T-helper 9 cell (primary cell): ENCODE data around the gene LUC7L.
"Not testable (repeated sequence)": the region's sequence is repeated elsewhere in the genome, so short reads cannot be mapped to it uniquely, and the experiment has no call there.

Experiments
- DNase-seq: peaks from one replicate; pipeline ENCODE4 v3.0.0-alpha.2; 2020

The LUC7L gene

DNA sequence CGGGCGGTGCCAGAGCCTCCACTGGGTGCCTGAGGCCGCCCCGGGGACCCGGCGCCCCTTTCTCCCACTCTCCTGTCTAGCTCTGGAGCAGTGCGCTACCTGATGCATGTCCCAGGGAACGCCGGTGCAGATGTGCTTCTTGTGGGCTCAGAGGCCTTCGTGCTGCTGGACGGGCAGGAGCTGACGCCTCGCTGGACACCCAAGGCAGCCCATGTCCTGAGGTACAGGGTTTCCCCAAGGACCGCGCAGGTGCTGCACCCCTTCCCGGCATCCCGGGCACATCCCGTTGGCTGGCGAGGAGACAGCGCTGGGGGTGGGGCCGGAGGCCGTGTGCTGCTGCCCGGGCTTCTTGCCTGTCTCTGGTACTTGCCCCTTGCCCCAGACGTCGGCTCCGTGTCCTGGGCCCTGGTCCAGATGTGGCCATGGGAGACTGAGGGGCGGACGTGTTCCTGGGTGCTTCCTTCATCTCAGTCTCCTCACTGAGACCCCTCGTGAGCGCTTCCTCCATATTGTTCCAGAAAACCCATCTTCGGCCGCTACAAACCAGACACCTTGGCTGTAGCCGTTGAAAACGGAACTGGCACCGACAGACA is 34.0 kb upstream of the LUC7L start:
- DNase-seq = no peak

GRCh38 chr16:262121-262745 is 33.0 kb upstream of the LUC7L start:
- DNase-seq = no peak

DNA sequence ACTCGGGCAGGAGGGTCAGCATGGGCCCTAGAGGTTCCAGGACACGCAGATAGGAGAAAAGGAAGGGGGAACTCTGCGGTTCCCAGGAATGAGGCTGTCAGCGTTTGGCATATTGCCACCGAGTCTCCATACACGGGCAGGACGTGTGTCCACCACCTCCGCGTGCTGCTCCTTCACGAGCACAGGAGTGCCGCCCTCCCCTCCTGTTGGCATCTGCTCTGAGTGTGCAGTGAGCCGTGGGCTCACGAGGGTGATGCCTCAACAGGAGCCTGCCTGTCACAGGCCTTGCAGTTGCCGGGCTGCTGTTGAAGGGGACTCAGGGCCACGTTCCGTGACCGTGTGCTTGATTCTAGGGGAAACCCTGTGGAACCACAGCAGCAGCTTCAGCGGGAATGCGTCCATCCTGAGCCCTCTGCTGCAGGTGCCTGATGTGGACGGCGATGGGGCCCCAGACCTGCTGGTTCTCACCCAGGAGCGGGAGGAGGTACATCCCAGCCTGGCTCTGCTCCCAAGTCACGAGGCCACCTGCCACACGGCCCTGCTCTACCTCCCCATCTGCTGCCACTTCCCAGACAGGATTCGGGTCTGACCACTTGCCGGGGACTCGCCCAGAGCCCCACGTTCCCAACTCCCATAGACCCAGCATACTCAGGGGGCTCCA is 31.9 kb upstream of the LUC7L start:
- DNase-seq = no peak

DNA sequence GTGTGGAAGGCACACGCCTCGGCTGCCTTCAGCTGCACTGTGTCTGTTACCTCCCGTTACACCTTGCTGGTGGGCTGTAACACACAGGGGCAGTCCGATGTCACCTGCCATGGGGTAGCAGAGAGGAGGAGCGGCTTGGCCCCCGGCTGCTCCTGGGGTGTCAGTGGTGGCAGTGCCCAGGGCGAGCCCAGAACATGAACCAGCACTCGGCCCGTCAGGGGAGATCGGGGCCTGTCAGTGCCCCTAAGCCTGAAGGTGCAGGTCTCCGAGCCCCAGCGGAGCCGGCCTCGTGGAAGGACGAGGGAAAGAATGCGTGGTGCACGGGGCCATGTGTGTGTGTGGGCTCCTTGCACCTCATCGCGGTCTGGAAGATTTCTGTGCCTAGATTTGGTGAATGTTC is 31.1 kb upstream of the LUC7L start:
- no peak for DNase-seq

DNA sequence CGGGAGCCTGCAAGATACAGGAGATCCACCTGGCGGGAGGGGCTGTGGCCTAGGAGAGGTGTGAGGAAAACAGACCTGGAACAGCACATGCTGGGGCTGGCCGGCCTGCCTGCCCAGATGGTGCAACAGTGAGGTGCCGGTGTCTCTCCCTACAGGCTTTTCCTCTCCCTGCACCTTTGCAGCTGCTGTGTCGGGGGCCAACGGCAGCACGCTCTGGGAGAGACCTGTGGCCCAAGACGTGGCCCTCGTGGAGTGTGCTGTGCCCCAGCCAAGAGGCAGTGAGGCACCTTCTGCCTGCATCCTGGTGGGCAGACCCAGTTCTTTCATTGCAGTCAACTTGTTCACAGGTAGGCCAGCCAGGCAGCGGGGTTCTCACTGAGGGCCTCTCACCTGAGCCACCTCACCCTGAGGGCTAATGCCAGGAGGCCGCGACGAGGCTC is 30.6 kb upstream of the LUC7L start:
- no peak for DNase-seq

- no peak for DNase-seq
Measured at GRCh38 chr16:259226-259625, 30.0 kb upstream of the LUC7L start.

- not testable (repeated sequence) for DNase-seq
Measured at GRCh38 chr16:258091-258490, 28.8 kb upstream of the LUC7L start.

- no peak for DNase-seq
Measured at GRCh38 chr16:255183-255582, 25.9 kb upstream of the LUC7L start.

GRCh38 chr16:254461-254860 is 25.2 kb upstream of the LUC7L start:
- DNase-seq = no peak

GRCh38 chr16:253833-254232 is 24.6 kb upstream of the LUC7L start:
- no peak for DNase-seq

GRCh38 chr16:252366-253337 is 23.4 kb upstream of the LUC7L start:
- DNase-seq = no peak

DNA sequence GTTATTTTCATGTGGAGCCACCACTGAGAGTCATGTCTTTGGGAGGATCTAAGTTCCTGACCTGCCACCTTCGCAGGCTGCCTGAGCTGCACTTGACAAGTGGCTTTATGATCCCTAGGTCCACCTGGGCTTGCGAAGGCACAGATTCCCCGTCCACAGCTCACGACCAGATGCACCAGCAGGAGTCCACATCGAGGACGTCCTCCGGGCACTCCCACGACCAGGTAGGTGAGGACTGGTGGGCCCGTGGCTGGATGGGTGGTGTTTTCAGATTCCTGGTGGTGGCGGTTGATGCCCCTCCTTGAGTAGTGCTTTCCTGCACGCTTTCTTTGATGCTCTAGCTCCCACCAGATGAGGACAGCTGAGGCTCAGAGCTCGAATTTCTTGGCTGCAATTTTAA is 20.2 kb upstream of the LUC7L start:
- no peak for DNase-seq

GRCh38 chr16:247027-247426 is 17.8 kb upstream of the LUC7L start:
- DNase-seq = no peak

GRCh38 chr16:245105-245504 is 15.9 kb upstream of the LUC7L start:
- no peak for DNase-seq

DNA sequence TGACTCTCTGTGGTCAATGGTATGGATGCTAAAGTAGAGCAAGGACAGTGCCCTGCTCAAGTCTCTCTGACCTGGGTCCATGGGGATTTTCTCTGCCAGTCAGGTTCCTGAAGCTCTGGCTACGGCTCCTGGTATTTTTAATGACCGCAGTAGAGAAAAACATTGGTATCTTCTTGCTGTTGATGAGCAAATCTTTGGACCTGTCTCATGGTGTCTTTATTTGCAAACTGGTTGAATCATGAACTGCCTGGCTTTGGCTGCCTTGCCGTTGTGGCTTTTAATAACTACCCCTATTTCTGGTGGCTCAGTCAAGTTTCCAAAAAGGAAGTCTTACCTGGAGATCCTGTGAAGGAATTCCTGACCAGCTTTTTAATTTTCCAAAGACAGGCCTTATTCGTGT is 14.1 kb upstream of the LUC7L start:
- no peak for DNase-seq

GRCh38 chr16:242281-242680 is 13.0 kb upstream of the LUC7L start:
- no peak for DNase-seq

DNA sequence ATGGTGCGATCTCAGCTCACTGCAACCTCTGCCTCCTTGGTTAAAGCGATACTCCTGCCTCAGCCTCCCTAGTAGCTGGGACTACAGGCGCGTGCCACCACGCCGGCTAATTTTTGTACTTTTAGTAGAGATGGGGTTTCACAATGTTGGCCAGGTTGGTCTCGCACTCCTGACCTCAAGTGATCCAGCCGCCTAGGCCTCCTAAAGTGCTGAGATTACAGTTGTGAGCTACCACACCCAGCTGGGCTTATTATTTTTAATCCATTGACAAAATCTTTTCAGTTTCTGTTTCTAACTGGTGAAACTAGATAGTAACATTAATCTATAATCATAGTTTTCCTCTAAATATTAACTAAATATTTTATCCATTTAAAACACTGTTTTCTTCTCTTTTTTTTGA is 11.3 kb upstream of the LUC7L start:
- no peak for DNase-seq

- no peak for DNase-seq
Measured at GRCh38 chr16:239948-240277, 10.7 kb upstream of the LUC7L start.

DNA sequence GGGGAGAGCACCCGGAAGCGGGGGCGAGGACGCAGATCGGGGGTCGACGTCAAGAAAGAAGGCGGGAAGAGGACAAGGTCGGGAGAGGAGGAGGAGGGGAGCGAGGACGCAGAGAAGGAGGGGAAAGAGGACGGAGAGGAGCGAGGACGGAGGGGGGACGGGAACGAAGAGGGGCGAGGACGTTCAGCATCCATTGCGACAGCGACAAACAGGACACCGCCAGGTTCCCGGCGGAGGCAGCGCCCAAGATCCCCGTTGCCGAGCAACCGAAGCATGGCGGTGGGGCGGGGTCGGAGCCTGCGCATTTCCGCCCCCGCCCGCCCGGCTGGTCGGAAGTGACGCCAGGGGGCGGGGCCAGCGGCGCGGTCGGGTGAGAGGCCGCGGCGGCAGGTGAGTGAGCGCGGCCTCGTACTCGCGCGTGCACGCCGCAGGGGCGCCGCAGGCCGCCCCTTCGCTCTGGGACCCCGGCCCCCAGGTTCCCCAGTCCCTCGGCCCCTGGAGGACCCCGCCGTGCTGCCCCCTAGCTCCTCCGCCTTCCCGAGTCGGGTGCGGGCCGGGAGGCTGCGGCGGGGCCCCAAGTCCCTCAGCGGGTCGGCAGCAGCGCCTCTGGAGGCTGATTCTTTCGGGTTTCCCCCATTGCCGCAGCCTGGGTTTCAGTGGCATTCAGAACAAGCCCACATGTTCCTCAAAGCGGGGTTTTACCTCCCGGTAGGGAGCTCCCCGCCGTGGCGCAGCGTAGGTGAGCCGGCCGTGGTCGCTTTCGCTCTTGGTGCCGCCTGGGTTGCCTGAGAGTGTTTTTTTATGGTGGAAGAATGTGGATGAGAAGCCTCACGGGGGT is 5.4 kb upstream of the LUC7L start, which contains the start of gene FAM234A:
FAM234A (plus strand) TSS at position 354 of the 838 bp plus-strand sequence. CDS start 19,593 bp downstream, outside the sequence.
- DNase-seq = peak; percentile 95

DNA sequence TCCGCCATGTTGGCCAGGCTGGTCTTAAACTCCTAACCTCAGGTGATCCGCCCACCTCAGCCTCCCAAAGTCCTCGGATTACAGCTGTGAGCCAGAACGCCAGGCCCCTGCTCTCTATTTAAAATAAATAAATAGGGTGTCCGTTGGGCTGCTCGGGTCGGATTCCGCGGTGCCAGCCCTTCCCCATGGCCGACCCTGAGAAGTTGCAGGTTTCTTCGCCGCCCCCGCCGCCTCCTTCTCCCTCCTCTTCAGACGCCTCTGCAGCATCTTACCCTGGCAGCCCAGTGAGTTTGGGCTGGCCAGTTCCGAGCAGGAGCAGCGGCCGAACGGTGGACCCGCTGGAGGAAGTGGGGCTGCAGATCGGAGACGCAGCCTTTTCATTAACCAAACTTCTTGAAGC is 1.7 kb upstream of the LUC7L start:
- DNase-seq = no peak

DNA sequence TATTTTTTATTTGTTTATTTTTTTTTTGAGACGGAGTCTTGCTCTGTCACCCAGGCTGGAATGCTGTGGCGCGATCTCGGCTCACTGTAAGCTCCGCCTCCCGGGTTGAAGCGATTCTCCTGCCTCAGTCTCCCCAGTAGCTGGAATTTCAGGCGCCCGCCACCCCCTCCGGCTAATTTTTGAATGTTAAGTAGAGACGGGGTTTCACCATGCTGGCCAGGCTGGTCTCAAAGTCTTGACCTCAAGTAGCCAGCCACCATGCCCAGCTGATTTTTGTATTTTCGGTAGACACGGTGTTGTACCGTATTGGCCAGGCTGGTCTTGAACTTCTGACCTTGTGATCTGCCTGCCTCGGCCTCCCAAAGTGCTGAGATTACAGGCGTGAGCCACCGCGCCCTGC is 1.1 kb upstream of the LUC7L start:
- not testable (repeated sequence) for DNase-seq

- DNase-seq = no peak
Measured at GRCh38 chr16:229731-230281, 557 bp upstream of the LUC7L start.
